GM18526 (cell line): ENCODE data around the gene ADD1.

Experiments used
- POLR2A ChIP-seq: IDR thresholded peaks from 3 replicates; pipeline ENCODE4 v1.6.1; 2011; ENCODE audit not compliant: insufficient read length; ENCODE audit errors: extremely low read depth

The ADD1 gene

GRCh38 chr4:2852481-2852921, 8.9 kb downstream of the ADD1 start:
- no peak for TF ChIP-seq POLR2A

GRCh38 chr4:2855584-2855983, 11.9 kb downstream of the ADD1 start:
- TF ChIP-seq POLR2A = no peak

- TF ChIP-seq POLR2A = no peak
These were observed 12.6 kb downstream of the ADD1 start for GRCh38 chr4:2856266-2856665.

DNA sequence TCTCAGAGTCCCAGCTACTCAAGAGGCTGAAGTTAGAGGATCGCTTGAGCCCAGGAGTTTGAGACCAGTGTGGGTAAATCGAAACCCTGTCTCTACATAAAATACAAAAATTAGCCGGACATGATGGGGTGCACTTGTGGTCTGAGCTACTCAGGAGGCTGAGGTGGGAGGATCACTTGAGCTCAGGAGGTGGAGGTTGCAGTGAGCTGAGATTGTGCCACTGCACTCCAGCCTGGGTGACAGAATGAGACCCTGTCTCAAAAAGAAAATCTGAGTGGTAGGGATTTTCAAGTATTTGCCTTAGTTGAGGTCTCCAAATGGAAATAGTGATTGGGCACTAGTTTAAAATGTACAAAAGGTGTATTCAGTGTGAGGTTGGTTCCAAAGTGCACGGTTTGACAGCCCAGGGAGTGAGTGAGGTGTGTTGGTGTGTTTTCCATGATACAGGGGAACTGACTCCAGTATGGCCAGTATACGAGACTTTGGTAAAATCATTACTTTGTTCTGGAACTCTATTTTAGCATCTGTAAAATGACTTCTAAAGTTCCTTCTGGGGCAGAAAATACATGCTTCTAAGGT, 13.8 kb downstream of the ADD1 start:
- no peak for TF ChIP-seq POLR2A

DNA sequence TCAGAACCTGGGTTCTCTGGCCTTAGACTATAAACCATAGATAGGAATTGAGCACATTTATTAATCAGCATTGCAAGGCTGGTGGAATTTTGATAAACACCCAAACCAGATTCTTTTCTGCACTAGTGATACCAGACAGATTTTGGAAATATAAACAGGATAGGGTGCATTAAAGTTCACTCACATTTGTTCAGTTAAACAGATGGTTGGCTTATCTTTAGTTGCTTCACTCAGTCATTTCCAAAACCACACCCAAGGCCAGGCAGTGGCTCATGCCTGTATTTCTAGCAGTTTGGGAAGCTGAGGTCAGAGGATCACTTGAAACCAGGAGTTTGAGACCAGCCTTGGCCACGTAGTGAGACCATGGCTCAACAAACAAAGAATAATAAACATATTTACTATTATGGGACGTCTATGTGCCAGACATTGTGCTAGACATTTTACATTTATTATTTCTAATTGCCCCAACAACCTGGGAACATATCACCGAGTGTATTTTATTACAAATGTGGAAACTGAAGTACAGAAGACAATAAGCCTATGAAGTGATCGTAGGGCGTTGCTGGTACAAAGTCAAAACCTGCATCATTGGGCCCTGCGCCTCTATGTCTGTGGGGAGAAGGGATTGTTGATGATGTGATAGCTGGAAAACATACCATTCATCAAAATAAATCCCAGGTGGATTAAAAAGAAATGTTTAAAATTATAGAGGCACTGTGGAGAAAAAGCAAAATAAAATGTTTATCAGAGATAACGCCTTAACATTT, 15.0 kb downstream of the ADD1 start:
- no peak for TF ChIP-seq POLR2A

GRCh38 chr4:2859514-2859913, 15.9 kb downstream of the ADD1 start:
- no peak for TF ChIP-seq POLR2A

- TF ChIP-seq POLR2A = no peak
These were observed 17.0 kb downstream of the ADD1 start for GRCh38 chr4:2860391-2861348.

DNA sequence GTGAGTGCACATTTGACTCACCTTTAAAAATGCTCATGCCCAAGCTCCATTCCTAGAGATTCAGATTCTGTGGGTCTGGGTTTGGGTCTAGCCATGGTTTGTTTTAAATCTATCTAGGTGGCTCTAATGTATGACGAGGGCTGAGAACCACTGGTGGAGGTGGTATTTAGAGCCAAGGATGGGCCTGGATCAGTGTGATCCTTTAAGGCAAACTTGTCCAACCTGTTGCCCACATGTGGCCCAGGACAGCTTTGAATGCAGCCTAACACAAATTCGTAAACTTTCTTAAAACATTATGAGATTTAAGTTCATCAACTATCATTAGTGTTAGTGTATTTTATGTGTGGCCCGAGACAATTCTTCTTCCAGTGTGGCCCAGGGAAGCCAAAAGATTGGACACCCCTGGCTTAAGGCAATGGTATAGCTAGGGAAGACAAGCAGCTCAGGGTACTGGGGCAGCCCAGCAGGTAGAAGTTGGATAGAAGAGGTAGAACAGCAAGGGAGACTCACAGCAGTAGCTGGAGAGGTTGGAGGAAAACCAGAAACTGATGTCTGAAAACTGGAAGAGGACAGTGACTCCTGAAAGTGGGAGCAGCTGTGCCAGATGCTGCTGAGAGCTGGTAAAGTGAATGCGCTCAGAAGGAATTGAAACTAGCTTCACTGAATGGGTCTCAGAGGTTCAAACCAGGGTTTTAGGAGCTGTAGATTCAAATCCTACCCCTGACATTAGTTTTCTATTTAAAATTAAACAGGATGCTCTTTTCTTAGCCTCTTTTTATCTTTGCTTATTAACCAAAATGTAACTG, 18.2 kb downstream of the ADD1 start:
- no peak for TF ChIP-seq POLR2A

- TF ChIP-seq POLR2A = no peak
These were observed 18.9 kb downstream of the ADD1 start for GRCh38 chr4:2862528-2862927.

- no peak for TF ChIP-seq POLR2A
These were observed 20.0 kb downstream of the ADD1 start for GRCh38 chr4:2863649-2864048.

- TF ChIP-seq POLR2A = no peak
These were observed 21.6 kb downstream of the ADD1 start for GRCh38 chr4:2865196-2865780.

- no peak for TF ChIP-seq POLR2A
These were observed 22.7 kb downstream of the ADD1 start for GRCh38 chr4:2866160-2866861.

- TF ChIP-seq POLR2A = no peak
These were observed 23.2 kb downstream of the ADD1 start for GRCh38 chr4:2866891-2867290.
